NOMO-1 treated with DMSO at 0.1 percent for 48 hours (cell line): Measurements from ENCODE around the gene MAZ.
"Not testable (repeated sequence)": the region's sequence is repeated elsewhere in the genome, so short reads cannot be mapped to it uniquely, and the experiment has no call there.

Source experiments
- DNase-seq: peaks from one replicate; lab custom pipeline; 2025; ENCODE audit not compliant: unreplicated experiment; lab: John Stamatoyannopoulos, UW

Gene MAZ

GRCh38 chr16:29784157-29784556 lies 22.2 kb upstream of the MAZ start:
- DNase-seq, result no peak

- no peak for DNase-seq
These were observed 21.3 kb upstream of the MAZ start for GRCh38 chr16:29784901-29785500.

GRCh38 chr16:29787155-29787554 lies 19.2 kb upstream of the MAZ start:
- not testable (repeated sequence) for DNase-seq

GRCh38 chr16:29789775-29790182 lies 16.6 kb upstream of the MAZ start:
- DNase-seq, result no peak

GRCh38 chr16:29790183-29790948 lies 16.0 kb upstream of the MAZ start, which contains the start of gene KIF22:
TSS of gene KIF22 (plus strand) at chr16:29790751. CDS start at chr16:29790760, 9 bp downstream.
- DNase-seq, result peak; percentile 98

GRCh38 chr16:29790949-29791844 lies 15.1 kb upstream of the MAZ start:
- no peak for DNase-seq

GRCh38 chr16:29791845-29792807 lies 14.2 kb upstream of the MAZ start:
- no peak for DNase-seq

- not testable (repeated sequence) for DNase-seq
These were observed 13.2 kb upstream of the MAZ start for GRCh38 chr16:29793153-29793552.

- DNase-seq, result no peak
These were observed 12.1 kb upstream of the MAZ start for GRCh38 chr16:29794231-29794710.

GRCh38 chr16:29802416-29802935 lies 3.9 kb upstream of the MAZ start:
- DNase-seq, result no peak

- DNase-seq, result no peak
These were observed 2.3 kb upstream of the MAZ start for GRCh38 chr16:29804020-29804419.

- peak; percentile 52 for DNase-seq
These were observed 1.7 kb upstream of the MAZ start for GRCh38 chr16:29804455-29805231.

- DNase-seq, result peak; percentile 97
These were observed 864 bp upstream of the MAZ start for GRCh38 chr16:29805232-29806098.

GRCh38 chr16:29806641-29807425 lies 504 bp downstream of the MAZ start:
- peak; percentile 49 for DNase-seq

- DNase-seq, result peak; percentile 93
These were observed 1.3 kb downstream of the MAZ start for GRCh38 chr16:29807426-29808218.

- DNase-seq, result no peak
These were observed 2.0 kb downstream of the MAZ start for GRCh38 chr16:29808219-29808900.
